AG09319 (cell line): ENCODE results near the gene MEIKIN.
"Not testable (repeated sequence)": the region's sequence is repeated elsewhere in the genome, so short reads cannot be mapped to it uniquely, and the experiment has no call there.

Source experiments
- DNase-seq: peaks from one replicate; pipeline ENCODE4 v3.0.0-alpha.2; 2010; ENCODE audit warnings: low read depth; ENCODE audit errors: extremely low read depth
- TF ChIP-seq, protein P1 (sequence below): IDR thresholded peaks from 2 replicates; pipeline ENCODE4 v1.5.1; 2011; ENCODE audit warnings: low read depth, mild to moderate bottlenecking, inconsistent platforms, low read length, moderate library complexity

MEIKIN gene

DNA sequence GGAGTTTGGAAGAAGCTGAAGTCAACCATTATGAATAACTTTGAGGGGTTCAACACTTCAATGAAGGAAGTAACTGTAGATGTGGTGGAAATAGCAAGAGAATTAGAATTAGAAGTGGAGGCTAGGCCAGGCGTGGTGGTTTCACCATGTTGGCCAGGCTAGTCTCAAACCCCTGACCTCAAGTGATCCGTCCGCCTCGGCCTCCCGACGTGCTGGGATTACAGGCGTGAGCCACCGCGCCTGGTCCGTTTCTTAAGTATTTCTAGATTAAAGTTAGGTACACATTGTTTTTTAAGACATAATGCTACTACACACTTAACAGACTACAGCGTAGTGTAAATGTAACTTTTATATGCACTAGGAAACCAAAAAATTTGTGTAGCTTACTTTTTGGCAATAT is 162.7 kb downstream of the MEIKIN start:
- DNase-seq, result no peak
- TF ChIP-seq, protein P1, sequence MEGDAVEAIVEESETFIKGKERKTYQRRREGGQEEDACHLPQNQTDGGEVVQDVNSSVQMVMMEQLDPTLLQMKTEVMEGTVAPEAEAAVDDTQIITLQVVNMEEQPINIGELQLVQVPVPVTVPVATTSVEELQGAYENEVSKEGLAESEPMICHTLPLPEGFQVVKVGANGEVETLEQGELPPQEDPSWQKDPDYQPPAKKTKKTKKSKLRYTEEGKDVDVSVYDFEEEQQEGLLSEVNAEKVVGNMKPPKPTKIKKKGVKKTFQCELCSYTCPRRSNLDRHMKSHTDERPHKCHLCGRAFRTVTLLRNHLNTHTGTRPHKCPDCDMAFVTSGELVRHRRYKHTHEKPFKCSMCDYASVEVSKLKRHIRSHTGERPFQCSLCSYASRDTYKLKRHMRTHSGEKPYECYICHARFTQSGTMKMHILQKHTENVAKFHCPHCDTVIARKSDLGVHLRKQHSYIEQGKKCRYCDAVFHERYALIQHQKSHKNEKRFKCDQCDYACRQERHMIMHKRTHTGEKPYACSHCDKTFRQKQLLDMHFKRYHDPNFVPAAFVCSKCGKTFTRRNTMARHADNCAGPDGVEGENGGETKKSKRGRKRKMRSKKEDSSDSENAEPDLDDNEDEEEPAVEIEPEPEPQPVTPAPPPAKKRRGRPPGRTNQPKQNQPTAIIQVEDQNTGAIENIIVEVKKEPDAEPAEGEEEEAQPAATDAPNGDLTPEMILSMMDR, result no peak

DNA sequence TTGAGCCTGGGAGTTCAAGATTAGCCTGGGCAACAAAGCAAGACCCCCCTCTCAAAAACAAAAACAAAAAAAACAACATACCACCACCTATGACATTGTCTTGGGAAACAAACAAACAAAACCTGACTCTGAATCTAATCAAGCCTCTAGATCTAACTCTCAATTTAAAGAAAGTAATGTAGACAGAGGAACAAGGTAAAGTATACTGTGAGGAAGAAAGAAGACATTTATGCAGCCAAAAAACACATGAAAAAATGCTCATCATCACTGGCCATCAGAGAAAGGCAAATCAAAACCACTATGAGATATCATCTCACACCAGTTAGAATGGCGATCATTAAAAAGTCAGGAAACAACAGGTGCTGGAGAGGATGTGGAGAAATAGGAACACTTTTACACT is 167.3 kb downstream of the MEIKIN start:
- not testable (repeated sequence) for DNase-seq

DNA sequence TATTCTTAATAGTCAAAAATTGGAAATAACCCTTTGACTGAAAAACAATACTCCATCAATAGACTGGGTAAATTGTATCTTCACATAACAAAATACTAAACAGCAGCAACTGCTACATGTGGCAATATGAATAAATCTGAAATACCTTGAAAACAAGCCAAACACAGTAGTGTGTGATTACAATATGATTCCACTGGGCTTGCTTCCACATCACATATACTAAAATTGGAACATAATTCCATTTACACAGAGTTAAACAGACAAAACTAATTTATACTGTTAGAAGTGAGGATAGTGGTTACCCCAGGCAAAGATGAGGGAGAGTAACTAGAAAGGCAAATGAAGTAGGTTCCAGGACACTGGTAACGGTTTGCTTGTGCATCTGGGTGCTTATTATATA is 169.0 kb downstream of the MEIKIN start:
- no peak for DNase-seq

DNA sequence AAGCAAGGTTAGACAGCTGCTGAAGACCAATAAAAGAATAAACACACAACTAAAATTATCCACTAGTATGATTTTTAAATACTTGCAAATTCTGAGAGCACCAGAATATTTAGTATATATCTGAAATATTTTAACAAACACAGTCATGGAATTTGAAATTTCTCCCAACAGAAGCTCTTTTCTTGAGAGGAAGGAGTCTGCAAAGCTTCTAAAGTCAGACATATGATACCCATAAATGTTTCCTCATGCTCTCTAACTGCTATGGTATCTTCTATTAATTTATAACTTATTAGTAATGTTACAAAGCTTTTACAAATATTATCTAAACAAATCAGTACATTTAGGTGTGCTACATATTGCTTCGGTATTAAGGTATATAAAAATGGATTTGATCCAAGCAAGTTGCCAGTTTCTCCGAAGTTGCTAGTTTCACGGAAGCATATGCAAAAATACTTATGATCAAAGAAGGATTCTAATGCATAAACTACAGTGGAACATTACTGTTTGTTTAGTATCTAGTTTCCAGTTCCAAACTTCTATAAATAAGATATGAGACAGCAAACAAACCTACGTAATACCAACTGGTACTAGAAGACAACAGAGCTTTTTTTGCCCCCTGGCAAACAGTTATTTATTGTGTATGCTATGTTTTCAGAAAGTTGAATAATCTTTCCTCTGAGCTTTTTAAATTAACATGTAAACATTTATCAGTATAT is 170.7 kb downstream of the MEIKIN start:
- TF ChIP-seq, protein P1, result no peak
- DNase-seq, result no peak

More for the DNA sequence above, 169.0 kb downstream of the MEIKIN start:
- TF ChIP-seq, protein P1, result no peak

DNA sequence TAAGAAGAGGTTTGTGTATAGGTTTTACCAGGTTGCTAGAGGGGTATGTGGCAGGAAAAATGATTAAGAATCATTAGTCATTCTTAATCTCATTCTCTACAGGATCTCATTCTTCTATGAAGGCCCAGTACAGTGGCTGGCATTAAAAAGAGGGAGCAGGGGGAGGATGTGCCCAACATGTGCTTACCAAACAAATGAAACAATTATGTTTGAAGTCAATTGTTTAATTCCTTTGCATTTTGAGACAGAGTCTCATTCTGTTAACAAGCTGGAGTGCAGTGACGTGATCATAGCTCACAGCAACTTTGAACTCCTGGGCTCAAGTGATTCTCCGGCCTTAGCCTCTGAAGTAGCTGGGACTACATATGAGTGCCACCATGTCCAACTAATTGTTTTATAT is 171.7 kb downstream of the MEIKIN start:
- TF ChIP-seq, protein P1, result no peak
- DNase-seq, result no peak

DNA sequence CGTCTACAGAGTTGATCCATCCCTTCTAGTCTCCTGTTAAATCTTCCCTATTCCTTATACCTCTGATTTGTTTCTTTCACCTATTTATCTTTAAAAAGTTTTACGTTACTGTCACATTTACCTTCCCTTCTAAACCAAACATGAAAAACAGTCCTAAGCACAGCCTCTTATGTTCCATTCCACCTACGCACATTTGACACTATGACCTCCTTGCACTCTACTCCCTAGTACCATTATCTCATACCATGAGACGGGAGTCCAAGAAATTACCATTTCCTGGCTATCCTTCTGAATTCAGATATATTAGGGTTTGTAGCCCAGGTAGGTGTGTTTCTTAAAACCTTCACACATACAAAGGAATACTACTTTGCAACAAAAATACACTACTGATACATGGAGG is 173.8 kb downstream of the MEIKIN start:
- no peak for DNase-seq
- TF ChIP-seq, protein P1, result no peak

DNA sequence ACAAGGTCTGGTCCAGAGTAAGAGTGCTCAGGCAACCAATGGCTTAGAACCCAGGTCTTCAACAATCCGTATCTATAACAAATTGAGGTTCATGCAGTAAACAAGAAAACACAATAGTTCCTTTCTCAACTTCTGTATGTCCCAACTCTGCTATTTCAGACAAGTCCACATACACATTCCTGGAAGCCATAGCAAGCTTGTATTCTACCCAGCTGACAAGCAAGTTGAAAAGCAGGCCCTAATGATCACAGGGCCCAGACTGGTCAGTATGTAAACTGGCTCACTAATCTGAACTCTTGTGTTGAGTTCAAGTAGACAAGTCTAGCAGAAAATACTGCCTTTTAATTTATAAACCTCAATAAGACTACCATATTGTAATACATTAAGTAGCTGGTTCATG is 175.5 kb downstream of the MEIKIN start:
- no peak for DNase-seq
- TF ChIP-seq, protein P1, result no peak

DNA sequence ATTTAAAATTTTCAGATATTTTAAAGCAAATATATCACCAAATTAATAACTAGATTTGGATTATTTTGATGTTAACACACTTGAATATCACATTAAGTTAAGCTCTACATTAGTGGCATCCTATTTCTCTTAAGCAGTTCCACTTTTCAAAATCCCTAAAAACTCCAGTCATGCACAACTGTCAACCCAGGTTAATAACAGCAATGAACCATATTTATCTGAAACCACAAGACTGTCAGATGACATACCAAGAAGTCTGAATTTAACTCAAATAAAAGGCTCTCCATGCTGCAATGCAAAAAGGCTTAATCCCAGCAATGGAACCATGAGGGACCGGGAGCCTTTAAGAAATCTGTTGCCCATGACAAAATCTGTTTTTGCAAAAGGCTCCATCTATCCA is 176.1 kb downstream of the MEIKIN start:
- TF ChIP-seq, protein P1, result no peak
- DNase-seq, result no peak
